Ovary (tissue), 9 donors: ENCODE measurements around the gene GRWD1. TPM values are rescaled to one million over a fixed set of nuclear protein-coding genes. Genes with fewer than 3 reads are reported as not detected.

Experiments used
- DNase-seq, 5 donors: peaks; one replicate each; pipeline ENCODE4 v3.0.0-alpha.2; 2019 to 2020
- H3K27ac ChIP-seq, 2 donors: fragments of 200-600 bp; one replicate each; pipeline versions ENCODE4 v1.5.1 to v1.8.0; 2019 to 2022
- H3K27me3 ChIP-seq: fragments of 200-600 bp; one replicate; pipeline ENCODE4 v1.8.0; 2022
- H3K36me3 ChIP-seq: fragments of 200-600 bp; sonication (generic); one replicate; pipeline ENCODE4 v1.5.1; 2019
- H3K4me1 ChIP-seq: one replicate; pipeline ENCODE4 v1.8.1; 2013; ENCODE audit warnings: mild to moderate bottlenecking, moderate library complexity; ENCODE audit not compliant: insufficient read depth
- H3K4me3 ChIP-seq: fragments of 200-600 bp; sonication (generic); one replicate; pipeline ENCODE4 v1.5.1; 2017
- H3K9me3 ChIP-seq, 2 donors: fragments of 200-600 bp in 1 of 2; sonication (generic) in 1 of 2; one replicate each; pipeline versions ENCODE4 v1.5.1 to v1.8.1; 2013 to 2019; ENCODE audit warnings: mild to moderate bottlenecking in 1 of 2, moderate library complexity in 1 of 2
- EP300 ChIP-seq: sonication (generic); formaldehyde crosslinking; IDR thresholded peaks from one replicate; pipeline ENCODE4 v1.6.1; 2017; ENCODE audit warnings: antibody characterized with exemption
- POLR2A ChIP-seq: fragments of 450-650 bp; IDR thresholded peaks from one replicate; pipeline ENCODE4 v1.6.1; 2017; ENCODE audit warnings: antibody characterized with exemption, mild to moderate bottlenecking, moderate library complexity
- WGBS, 3 donors: extraction: QIAGEN DNeasy Blood & Tissue Kit in 1 of 3; methylation state at CpG; one replicate each; pipeline versions ENCODE4 v1.1.5 to v1.1.7; 2013 to 2017; 5-methylcytosine and 5-hydroxymethylcytosine counted together
- intact Hi-C, 4 donors: fragments of 100-400 bp; cut with DNase I; formaldehyde crosslinking; loops; one replicate each; pipeline versions ENCODE4 v1.11.0 to v1.15.1; 2022 to 2023
- polyA plus RNA-seq, 2 donors: library from polyadenylated mRNA; stranded (reverse); fragments of 200-250 nt in 1 of 2; fragments of 350-450 nt in 1 of 2; fragmentation: Illumina TruSeq in 1 of 2; extraction: RNeasy Lipid Tissue Mini Kit (QIAGEN cat#74804) in 1 of 2; gene quantifications; one replicate each; pipeline ENCODE4 v1.2.3, GENCODE V29; 2013 to 2014
- total RNA-seq, 7 donors: library from RNA; depleted of rRNA in 2 of 7; stranded (reverse); fragments of >200 nt in 2 of 7; fragmentation: NEBNext Ultra II Directional in 3 of 7; extraction: Animal tissue kit (Norgen Biotek cat#: 25700) in 3 of 7; gene quantifications; one replicate each; pipeline versions ENCODE4 v1.1.0 to v1.2.4, GENCODE V29; 2016 to 2023
- TF ChIP-seq, protein P1 (sequence below), 3 donors: fragments of 450-650 bp in 2 of 3; fragments of 200-600 bp in 1 of 3; IDR thresholded peaks; one replicate each; pipeline versions ENCODE4 v1.5.1 to v1.8.0; 2016 to 2022; ENCODE audit warnings: antibody characterized with exemption in 3 of 3, mild to moderate bottlenecking in 1 of 3
- donor health status: DM: no; HTN: no; CAD: no; lungs with moderate emphysema.
- donor health status: DM: no; HTN: no; CAD: no.
- donor health status: Bipolar disorder and iron deficiency.
- donor health status: DM: yes; HTN: yes; CAD: no.
- donor health status: DM: no; HTN: no; CAD: no.
- donor health status: DM: yes; HTN: yes; CAD: no.

The GRWD1 gene
- total and polyA plus RNA-seq, 9 donors = 9.5 to 41.9 (median 27.9) TPM

DNA sequence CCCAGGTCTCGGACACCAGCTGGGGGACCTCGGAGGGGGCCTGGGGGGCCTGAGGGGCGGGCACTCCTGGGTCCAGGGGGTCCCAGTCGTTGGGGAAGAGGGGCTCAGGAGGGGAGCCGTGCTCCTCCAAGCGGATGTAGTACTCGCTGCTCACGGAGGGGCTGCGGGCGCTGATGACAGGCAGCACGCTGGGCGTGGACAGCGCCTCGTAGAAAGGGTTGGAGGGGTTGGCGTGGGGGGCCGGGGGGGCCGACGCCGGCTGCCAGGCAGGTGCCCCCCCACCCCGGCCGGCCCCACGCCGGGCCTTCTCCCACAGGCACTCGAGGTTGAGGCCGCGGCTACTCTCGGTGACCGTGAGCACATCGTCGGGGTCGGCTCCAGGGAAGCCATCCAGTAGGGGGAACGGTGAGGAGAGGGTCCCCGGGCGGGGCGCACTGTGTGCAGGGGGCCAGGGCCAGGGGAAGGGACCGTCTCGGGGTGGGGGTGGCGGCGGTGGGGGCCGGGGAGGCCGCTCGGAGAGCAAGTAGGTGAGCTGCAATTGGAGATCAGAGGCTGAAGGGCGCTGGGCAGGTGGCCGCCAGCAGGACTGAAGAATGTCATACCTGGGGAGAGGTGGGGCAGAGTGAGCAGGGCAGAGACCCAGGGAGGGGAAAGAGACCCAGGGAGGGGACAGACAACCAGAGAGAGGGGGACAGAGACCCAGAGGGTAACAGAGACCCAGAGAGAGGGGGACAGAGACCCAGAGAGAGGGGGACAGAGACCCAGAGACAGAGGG is 53.7 kb downstream of the GRWD1 start:
- Histone ChIP-seq H3K27me3 (peaks cover 2% of the 10 kb centered on the region), H3K9me3 (no peaks in the 10 kb centered on the region), H3K4me1 (peaks cover 3% of the 10 kb centered on the region), H3K27ac (no peak overlapping the region), H3K36me3 (no peaks in the 10 kb centered on the region), H3K4me3 (no peak overlapping the region)
- 35 to 63% (median 51%) methylated on average over 31 to 44 of the region's 44 CpGs for WGBS, 3 donors
- TF ChIP-seq, protein P1, sequence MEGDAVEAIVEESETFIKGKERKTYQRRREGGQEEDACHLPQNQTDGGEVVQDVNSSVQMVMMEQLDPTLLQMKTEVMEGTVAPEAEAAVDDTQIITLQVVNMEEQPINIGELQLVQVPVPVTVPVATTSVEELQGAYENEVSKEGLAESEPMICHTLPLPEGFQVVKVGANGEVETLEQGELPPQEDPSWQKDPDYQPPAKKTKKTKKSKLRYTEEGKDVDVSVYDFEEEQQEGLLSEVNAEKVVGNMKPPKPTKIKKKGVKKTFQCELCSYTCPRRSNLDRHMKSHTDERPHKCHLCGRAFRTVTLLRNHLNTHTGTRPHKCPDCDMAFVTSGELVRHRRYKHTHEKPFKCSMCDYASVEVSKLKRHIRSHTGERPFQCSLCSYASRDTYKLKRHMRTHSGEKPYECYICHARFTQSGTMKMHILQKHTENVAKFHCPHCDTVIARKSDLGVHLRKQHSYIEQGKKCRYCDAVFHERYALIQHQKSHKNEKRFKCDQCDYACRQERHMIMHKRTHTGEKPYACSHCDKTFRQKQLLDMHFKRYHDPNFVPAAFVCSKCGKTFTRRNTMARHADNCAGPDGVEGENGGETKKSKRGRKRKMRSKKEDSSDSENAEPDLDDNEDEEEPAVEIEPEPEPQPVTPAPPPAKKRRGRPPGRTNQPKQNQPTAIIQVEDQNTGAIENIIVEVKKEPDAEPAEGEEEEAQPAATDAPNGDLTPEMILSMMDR (IDR thresholded peaks at IDR 0.05) = no peak
- TF ChIP-seq POLR2A (no peak), EP300 (no peak)
- peak in 1 of 5 donors; percentile 25 for DNase-seq
- intact Hi-C loops = loop anchor here in 2 of 4 donors (5.0 to 10.0 kb wide), 2 partner anchors 37 to 95 kb away; no protein-coding TSS in a partner anchor

DNA sequence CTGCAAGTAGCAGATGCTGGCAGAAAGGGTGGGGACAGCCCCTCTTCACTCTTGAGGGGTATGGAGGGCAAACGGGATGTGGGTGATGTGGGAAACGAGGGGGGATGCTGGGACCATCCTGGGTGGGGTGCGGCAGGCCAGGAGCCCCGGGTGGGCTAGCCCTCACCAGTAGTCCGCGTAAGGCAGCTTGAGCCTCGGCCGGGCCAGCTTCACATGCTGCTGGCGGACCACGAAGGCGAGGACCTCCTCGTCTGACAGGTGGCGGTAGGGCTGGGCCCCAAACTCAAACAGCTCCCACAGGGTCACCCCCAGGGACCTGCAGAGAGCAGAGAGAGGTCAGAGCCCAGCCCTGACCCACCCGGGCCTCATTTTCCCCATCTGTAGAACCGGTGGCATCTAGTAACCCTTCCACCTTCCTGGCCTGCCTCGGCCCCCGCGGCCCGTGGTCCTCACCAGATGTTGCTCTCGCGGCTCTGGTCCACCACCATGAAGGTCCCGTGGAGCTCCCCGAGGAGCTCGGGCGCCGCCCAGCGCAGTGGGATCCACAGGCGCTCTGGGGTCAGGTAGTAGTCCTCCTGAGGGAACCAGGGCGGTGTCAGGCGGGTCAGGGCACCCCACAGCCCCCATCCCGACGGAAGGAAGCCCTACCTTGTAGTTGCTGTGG is 55.2 kb downstream of the GRWD1 start:
- Histone ChIP-seq H3K4me3 (no peak overlapping the region), H3K27ac (no peak overlapping the region), H3K4me1 (peaks cover 3% of the 10 kb centered on the region), H3K36me3 (no peaks in the 10 kb centered on the region), H3K27me3 (peaks cover 2% of the 10 kb centered on the region), H3K9me3 (no peaks in the 10 kb centered on the region)
- intact Hi-C loops = loop anchor here in 1 of 4 donors (5.0 kb wide), 1 partner anchor 39 kb away; no protein-coding TSS in a partner anchor
- DNase-seq = peak in 1 of 5 donors; percentile 39
- 34 to 51% (median 49%) methylated on average over 30 to 32 of the region's 32 CpGs for whole genome bisulfite sequencing, 3 donors
- TF ChIP-seq, protein P1 (IDR thresholded peaks at IDR 0.05) = no peak
- TF ChIP-seq POLR2A (no peak), EP300 (no peak)

DNA sequence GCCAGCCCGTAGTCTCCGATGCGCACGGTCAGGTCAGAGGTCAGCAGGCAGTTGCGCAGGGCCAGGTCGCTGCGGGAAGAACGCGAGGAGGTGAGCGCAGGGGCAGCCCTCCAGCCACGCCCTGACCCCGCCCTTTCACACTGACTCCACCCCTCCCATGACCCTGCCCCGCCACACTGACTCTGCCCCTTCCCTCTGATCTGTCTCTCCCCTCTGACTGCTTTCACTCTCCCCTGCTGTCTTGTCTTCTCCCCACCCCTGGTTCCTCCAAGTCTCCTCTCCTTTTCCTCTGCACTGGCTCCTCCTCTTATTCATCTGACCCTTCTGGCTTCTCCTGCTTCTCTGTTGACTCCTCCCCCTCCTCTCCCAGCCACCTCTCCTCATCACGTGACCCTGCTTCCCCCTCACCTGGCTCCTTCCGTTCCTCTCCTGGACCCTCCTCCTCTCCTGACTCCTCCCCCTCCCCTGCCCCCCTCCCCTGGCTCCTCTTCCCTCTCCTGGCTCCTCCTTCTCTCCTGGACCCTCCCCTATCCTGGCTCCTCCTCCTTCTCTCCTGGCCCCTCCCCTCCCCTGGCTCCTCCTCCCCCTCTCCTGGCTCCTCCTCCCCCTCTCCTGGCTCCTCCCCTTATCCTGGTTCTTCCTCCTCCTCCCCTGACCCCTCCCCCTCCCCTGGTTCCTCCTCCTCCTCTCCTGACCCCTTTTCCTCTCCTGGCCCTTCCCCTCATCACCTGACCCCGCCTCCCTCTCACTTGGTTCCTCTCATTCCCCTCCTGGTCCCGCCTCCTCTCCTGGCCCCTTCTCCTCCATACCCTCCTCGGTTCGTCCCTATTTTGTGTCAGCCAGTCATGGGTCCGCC is 55.9 kb downstream of the GRWD1 start:
- no peaks in the 10 kb centered on the region for H3K9me3 ChIP-seq
- peak in 1 of 5 donors; percentile 44 for DNase-seq
- H3K27me3 ChIP-seq = peaks cover 2% of the 10 kb centered on the region
- peaks cover 3% of the 10 kb centered on the region for H3K4me1 ChIP-seq
- TF ChIP-seq, protein P1 (IDR thresholded peaks at IDR 0.05) = no peak
- TF ChIP-seq POLR2A (no peak), EP300 (no peak)
- no peaks in the 10 kb centered on the region for H3K36me3 ChIP-seq
- 3 to 5% (median 4%) methylated on average over 19 to 20 of the region's 20 CpGs for WGBS, 3 donors
- H3K4me3 ChIP-seq = no peak overlapping the region
- no peak overlapping the region for H3K27ac ChIP-seq
- intact Hi-C loops = loop anchor here in 1 of 4 donors (5.0 kb wide), 1 partner anchor 39 kb away; no protein-coding TSS in a partner anchor
